GM12874 (cell line): ENCODE measurements around the gene PRKCG.

ENCODE experiments used
- TF ChIP-seq, protein P1 (sequence below): IDR thresholded peaks from 2 replicates; pipeline ENCODE4 v1.5.1; 2011; ENCODE audit warnings: low read depth, mild to moderate bottlenecking, control low read depth, low read length, moderate library complexity; ENCODE audit not compliant: insufficient read depth

PRKCG gene

DNA sequence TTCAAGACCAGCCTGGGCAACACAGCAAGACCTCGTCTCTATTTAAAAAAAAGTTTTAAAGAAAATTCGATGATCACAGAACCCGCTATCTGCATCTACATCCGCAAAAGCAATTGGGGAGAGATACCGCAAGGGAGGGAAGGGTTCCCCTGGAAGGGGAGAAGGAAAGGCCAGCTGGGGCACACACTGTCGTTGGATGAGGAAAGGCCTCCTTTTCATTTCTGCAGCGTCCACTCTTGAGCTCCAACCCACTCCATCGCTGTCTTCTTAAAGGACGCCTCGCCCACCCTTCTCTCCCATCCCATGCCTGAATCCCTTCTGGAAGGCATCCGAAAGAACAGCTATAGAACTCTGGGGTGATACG lies 3.2 kb upstream of the PRKCG start:
- TF ChIP-seq, protein P1, sequence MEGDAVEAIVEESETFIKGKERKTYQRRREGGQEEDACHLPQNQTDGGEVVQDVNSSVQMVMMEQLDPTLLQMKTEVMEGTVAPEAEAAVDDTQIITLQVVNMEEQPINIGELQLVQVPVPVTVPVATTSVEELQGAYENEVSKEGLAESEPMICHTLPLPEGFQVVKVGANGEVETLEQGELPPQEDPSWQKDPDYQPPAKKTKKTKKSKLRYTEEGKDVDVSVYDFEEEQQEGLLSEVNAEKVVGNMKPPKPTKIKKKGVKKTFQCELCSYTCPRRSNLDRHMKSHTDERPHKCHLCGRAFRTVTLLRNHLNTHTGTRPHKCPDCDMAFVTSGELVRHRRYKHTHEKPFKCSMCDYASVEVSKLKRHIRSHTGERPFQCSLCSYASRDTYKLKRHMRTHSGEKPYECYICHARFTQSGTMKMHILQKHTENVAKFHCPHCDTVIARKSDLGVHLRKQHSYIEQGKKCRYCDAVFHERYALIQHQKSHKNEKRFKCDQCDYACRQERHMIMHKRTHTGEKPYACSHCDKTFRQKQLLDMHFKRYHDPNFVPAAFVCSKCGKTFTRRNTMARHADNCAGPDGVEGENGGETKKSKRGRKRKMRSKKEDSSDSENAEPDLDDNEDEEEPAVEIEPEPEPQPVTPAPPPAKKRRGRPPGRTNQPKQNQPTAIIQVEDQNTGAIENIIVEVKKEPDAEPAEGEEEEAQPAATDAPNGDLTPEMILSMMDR: no peak

GRCh38 chr19:53879140-53880081 lies 2.6 kb upstream of the PRKCG start:
- TF ChIP-seq, protein P1: no peak

- TF ChIP-seq, protein P1: no peak
These were observed 1.1 kb upstream of the PRKCG start for GRCh38 chr19:53880711-53881481.

GRCh38 chr19:53882391-53883050 lies 524 bp downstream of the PRKCG start:
- TF ChIP-seq, protein P1: no peak

DNA sequence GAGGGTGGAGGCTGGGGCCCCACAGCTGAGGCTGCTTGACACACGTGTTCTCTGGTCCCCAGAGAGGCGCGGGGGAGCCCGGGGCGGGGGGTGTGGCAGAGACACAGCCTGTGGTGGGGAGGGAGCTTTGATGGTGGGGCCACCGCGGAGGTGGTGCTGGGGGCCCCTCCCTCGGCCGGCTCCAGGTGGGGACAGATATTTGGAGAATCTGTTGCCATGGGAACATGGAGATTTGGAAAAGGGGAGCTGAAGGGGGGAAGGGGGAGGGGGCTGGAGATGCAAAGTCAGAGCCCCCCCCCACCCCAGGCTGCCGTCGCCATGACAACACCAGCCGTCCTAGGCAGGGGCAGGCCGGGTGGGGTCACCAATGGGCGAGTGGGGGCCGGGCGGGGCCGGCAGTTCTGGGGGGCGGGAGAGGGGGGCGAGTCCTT lies 1.2 kb downstream of the PRKCG start:
- TF ChIP-seq, protein P1: no peak

- TF ChIP-seq, protein P1: no peak
These were observed 1.7 kb downstream of the PRKCG start for GRCh38 chr19:53883741-53884140.

DNA sequence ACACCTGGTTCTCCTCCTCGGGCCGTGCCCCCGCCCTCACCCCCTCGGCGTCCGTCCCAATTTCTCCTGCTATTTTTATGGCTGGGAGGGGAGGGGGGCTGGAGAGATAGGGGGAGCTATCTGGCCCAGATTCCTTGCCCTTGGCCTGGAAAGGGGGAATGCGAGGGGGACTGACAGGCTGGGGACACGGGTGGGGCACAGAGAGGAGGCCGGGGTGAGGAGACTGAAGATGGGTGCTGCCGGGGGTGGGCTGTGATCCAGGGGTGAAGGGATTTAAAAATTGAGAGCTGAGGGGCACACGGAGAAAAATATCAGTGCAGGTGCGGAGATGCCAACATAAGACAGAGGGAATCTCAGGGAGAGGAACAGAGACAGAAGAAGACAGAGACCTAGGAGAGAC lies 2.3 kb downstream of the PRKCG start:
- TF ChIP-seq, protein P1: no peak
